ENCODE results near the gene STS.
A peak's percentile ranks its signal among the peaks of the same experiment; 100 is the strongest.
"Not testable (repeated sequence)": the region's sequence is repeated elsewhere in the genome, so short reads cannot be mapped to it uniquely, and the experiment has no call there.

The STS gene

GRCh38 chrX:7168371-7168770 is 20.9 kb downstream of the STS start:
- no peak for TF ChIP-seq CTCF (IDR thresholded peaks at IDR 0.05; ENCODE audit: extremely low read depth, insufficient read depth, missing control alignments)
- no peak for DNase-seq (ENCODE audit: low spot score)
- in situ Hi-C loops (cut with MboI; ENCODE audit: low pct_unique_long_range_greater_than_20kb, low sequenced_read_pairs, unreplicated experiment) = no loop called here

GRCh38 chrX:7169627-7170026 is 22.1 kb downstream of the STS start:
- in situ Hi-C loops (cut with MboI; ENCODE audit: low pct_unique_long_range_greater_than_20kb, low sequenced_read_pairs, unreplicated experiment) = no loop called here
- no peak for TF ChIP-seq CTCF (IDR thresholded peaks at IDR 0.05; ENCODE audit: extremely low read depth, insufficient read depth, missing control alignments)
- DNase-seq (ENCODE audit: low spot score) = no peak

- in situ Hi-C loops (cut with MboI; ENCODE audit: low pct_unique_long_range_greater_than_20kb, low sequenced_read_pairs, unreplicated experiment) = no loop called here
- no peak for DNase-seq (ENCODE audit: low spot score)
- peak; percentile 31 for TF ChIP-seq CTCF (IDR thresholded peaks at IDR 0.05; ENCODE audit: extremely low read depth, insufficient read depth, missing control alignments)
These were observed 23.4 kb downstream of the STS start for GRCh38 chrX:7170898-7171297.

DNA sequence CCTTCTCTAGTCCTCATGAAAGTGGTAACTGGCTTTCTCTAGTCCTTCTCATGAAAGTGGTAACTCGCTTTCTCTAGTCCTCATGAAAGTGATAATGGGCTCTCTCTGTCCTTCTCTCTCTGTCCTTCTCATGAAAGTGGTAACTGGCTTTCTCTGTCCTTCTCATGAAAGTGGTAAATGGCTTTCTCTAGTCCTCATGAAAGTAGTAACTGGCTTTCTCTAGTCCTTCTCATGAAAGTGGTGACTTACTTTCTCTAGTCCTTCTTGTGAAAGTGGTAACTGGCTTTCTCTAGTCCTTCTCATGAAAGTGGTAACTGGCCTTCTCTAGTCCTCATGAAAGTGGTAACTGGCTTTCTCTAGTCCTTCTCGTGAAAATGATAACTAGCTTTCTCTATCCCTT is 31.3 kb downstream of the STS start:
- in situ Hi-C loops (cut with MboI; ENCODE audit: low pct_unique_long_range_greater_than_20kb, low sequenced_read_pairs, unreplicated experiment); DNase-seq (ENCODE audit: low spot score): not testable (repeated sequence)

DNA sequence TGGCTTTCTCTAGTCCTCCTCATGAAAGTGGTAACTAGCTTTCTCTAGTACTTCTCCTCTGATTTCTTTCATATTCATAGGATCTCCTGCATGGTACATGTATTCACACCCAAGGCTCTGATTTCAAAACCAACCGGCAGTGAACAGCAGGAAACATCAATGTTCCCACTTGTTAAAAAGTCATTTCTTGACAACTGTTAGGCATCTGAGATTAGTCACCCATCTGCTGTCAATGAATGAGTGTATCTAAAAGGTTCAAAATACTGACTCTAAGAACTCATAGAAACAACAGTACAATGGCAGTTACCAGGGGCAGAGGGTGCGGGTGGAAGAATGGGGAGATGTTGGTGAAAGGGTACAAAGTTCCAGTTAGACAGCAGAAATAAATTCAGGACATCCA is 31.9 kb downstream of the STS start:
- no peak for DNase-seq (ENCODE audit: low spot score)
- no peak for TF ChIP-seq CTCF (IDR thresholded peaks at IDR 0.05; ENCODE audit: extremely low read depth, insufficient read depth, missing control alignments)
- in situ Hi-C loops (cut with MboI; ENCODE audit: low pct_unique_long_range_greater_than_20kb, low sequenced_read_pairs, unreplicated experiment) = no loop called here

DNA sequence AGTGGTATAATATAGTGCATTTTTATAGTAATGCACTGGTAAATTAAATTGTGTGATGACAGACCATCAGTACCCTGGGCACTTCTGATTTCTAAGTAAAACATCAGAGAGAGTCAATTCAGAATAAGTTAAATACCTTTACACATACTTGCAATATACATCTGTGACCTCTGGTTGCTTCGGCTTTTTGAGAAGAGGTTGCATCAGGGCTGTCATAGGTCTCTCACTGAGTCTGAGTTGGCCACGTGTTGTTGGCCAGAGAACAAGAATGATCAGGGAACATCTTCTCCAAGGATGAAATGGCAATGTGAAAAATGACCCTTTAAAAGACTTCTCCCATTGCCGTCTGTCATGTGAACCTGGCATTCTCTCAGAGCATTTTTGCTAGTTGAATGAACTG is 37.3 kb downstream of the STS start:
- DNase-seq (ENCODE audit: low spot score) = no peak
- in situ Hi-C loops (cut with MboI; ENCODE audit: low pct_unique_long_range_greater_than_20kb, low sequenced_read_pairs, unreplicated experiment) = no loop called here

GRCh38 chrX:7188672-7189071 is 41.2 kb downstream of the STS start:
- DNase-seq (ENCODE audit: low spot score) = no peak
- no peak for TF ChIP-seq CTCF (IDR thresholded peaks at IDR 0.05; ENCODE audit: extremely low read depth, insufficient read depth, missing control alignments)
- in situ Hi-C loops (cut with MboI; ENCODE audit: low pct_unique_long_range_greater_than_20kb, low sequenced_read_pairs, unreplicated experiment) = no loop called here

More for the DNA sequence above, 37.3 kb downstream of the STS start:
- no peak for TF ChIP-seq CTCF (IDR thresholded peaks at IDR 0.05; ENCODE audit: extremely low read depth, insufficient read depth, missing control alignments)
